ENCODE data around the gene HS6ST1.
"Not testable (repeated sequence)": the region's sequence is repeated elsewhere in the genome, so short reads cannot be mapped to it uniquely, and the experiment has no call there.

HS6ST1 gene

GRCh38 chr2:128259585-128259984 lies 59.1 kb downstream of the HS6ST1 start:
- H3K4ac ChIP-seq (ENCODE audit: low read depth in 1 of 2, low read length in 2 of 2), result no peak overlapping the region
- H2BK15ac ChIP-seq (ENCODE audit: low read depth, poor library complexity, severe bottlenecking), result no peak overlapping the region
- H2BK12ac ChIP-seq (ENCODE audit: low read length in 2 of 2), result no peak overlapping the region
- no peaks in the 10 kb centered on the region for H3K36me3 ChIP-seq (ENCODE audit: control insufficient read depth in 1 of 2, insufficient read depth in 2 of 2, low read depth in 1 of 2, low read length in 2 of 2)
- H2BK120ac ChIP-seq (ENCODE audit: low read depth, low read length), result no peak overlapping the region
- no peaks in the 10 kb centered on the region for H3K9me3 ChIP-seq (ENCODE audit: control insufficient read depth, low read length)
- H3K14ac ChIP-seq (ENCODE audit: low read length in 2 of 2), result no peak overlapping the region
- H4K91ac ChIP-seq (ENCODE audit: low read length), result no peak overlapping the region
- peaks cover 2% of the 10 kb centered on the region for H3K79me1 ChIP-seq (replicated peaks; ENCODE audit: low read length, poor library complexity, severe bottlenecking)
- no peak overlapping the region for H3K4me2 ChIP-seq (ENCODE audit: low read length, poor library complexity, severe bottlenecking)
- H3K18ac ChIP-seq (ENCODE audit: low read depth in 1 of 2, low read length in 2 of 2), result no peak overlapping the region
- H4K8ac ChIP-seq (ENCODE audit: low read length), result no peak overlapping the region
- H3K9ac ChIP-seq (ENCODE audit: low read length), result no peak overlapping the region
- no peak overlapping the region for H3K27ac ChIP-seq (ENCODE audit: low read length, poor library complexity, severe bottlenecking)
- H3K27me3 ChIP-seq (ENCODE audit: control insufficient read depth in 1 of 2, insufficient read depth in 1 of 2, low read length in 2 of 2), result no peaks in the 10 kb centered on the region
- H3K4me3 ChIP-seq (ENCODE audit: insufficient read depth in 1 of 2, low read depth in 1 of 2, low read length in 2 of 2), result no peak overlapping the region
- H3K4me1 ChIP-seq (ENCODE audit: control insufficient read depth, insufficient read depth, low read depth, low read length), result peaks cover 17% of the 10 kb centered on the region
- no peak overlapping the region for H3K23ac ChIP-seq (ENCODE audit: low read length in 2 of 2)
- no peak for DNase-seq
- H2AFZ ChIP-seq (ENCODE audit: low read depth, low read length), result no peak overlapping the region
- H2AK5ac ChIP-seq (ENCODE audit: low read length, severe bottlenecking), result no peak overlapping the region
- H2BK5ac ChIP-seq (ENCODE audit: low read depth, low read length, poor library complexity, severe bottlenecking), result no peak overlapping the region
- WGBS, result 92% methylated on average over 4 of the region's 5 CpGs

GRCh38 chr2:128258218-128258617 lies 60.5 kb downstream of the HS6ST1 start:
- Histone ChIP-seq H3K14ac (ENCODE audit: low read length in 2 of 2) (no peak overlapping the region), H2BK12ac (ENCODE audit: low read length in 2 of 2) (no peak overlapping the region), H2BK120ac (ENCODE audit: low read depth, low read length) (no peak overlapping the region), H3K79me1 (replicated peaks; ENCODE audit: low read length, poor library complexity, severe bottlenecking) (peaks cover 2% of the 10 kb centered on the region), H3K23ac (ENCODE audit: low read length in 2 of 2) (no peak overlapping the region), H3K36me3 (ENCODE audit: control insufficient read depth in 1 of 2, insufficient read depth in 2 of 2, low read depth in 1 of 2, low read length in 2 of 2) (no peaks in the 10 kb centered on the region), H3K4me3 (ENCODE audit: insufficient read depth in 1 of 2, low read depth in 1 of 2, low read length in 2 of 2) (no peak overlapping the region), H3K27me3 (ENCODE audit: control insufficient read depth in 1 of 2, insufficient read depth in 1 of 2, low read length in 2 of 2) (no peaks in the 10 kb centered on the region), H3K27ac (ENCODE audit: low read length, poor library complexity, severe bottlenecking) (no peak overlapping the region), H4K8ac (ENCODE audit: low read length) (no peak overlapping the region), H3K4me1 (ENCODE audit: control insufficient read depth, insufficient read depth, low read depth, low read length) (peaks cover 17% of the 10 kb centered on the region), H3K9me3 (ENCODE audit: control insufficient read depth, low read length) (no peaks in the 10 kb centered on the region), H2AK5ac (ENCODE audit: low read length, severe bottlenecking) (no peak overlapping the region), H2BK15ac (ENCODE audit: low read depth, poor library complexity, severe bottlenecking) (no peak overlapping the region), H3K4ac (ENCODE audit: low read depth in 1 of 2, low read length in 2 of 2) (no peak overlapping the region), H2BK5ac (ENCODE audit: low read depth, low read length, poor library complexity, severe bottlenecking) (no peak overlapping the region), H3K4me2 (ENCODE audit: low read length, poor library complexity, severe bottlenecking) (no peak overlapping the region), H4K91ac (ENCODE audit: low read length) (no peak overlapping the region), H3K18ac (ENCODE audit: low read depth in 1 of 2, low read length in 2 of 2) (no peak overlapping the region), H3K9ac (ENCODE audit: low read length) (no peak overlapping the region), H2AFZ (ENCODE audit: low read depth, low read length) (no peak overlapping the region)
- 91% methylated on average over 6 of the region's 6 CpGs for WGBS
- no peak for DNase-seq

GRCh38 chr2:128252501-128252900 lies 66.2 kb downstream of the HS6ST1 start:
- Histone ChIP-seq H2AFZ (ENCODE audit: low read depth, low read length) (no peak overlapping the region), H3K9ac (ENCODE audit: low read length) (no peak overlapping the region), H4K8ac (ENCODE audit: low read length) (no peak overlapping the region), H3K18ac (ENCODE audit: low read depth in 1 of 2, low read length in 2 of 2) (no peak overlapping the region), H3K27me3 (ENCODE audit: control insufficient read depth in 1 of 2, insufficient read depth in 1 of 2, low read length in 2 of 2) (no peaks in the 10 kb centered on the region), H3K4ac (ENCODE audit: low read depth in 1 of 2, low read length in 2 of 2) (no peak overlapping the region), H3K27ac (ENCODE audit: low read length, poor library complexity, severe bottlenecking) (no peak overlapping the region), H3K9me3 (ENCODE audit: control insufficient read depth, low read length) (no peaks in the 10 kb centered on the region), H3K4me3 (ENCODE audit: insufficient read depth in 1 of 2, low read depth in 1 of 2, low read length in 2 of 2) (no peak overlapping the region), H4K91ac (ENCODE audit: low read length) (no peak overlapping the region), H3K4me1 (ENCODE audit: control insufficient read depth, insufficient read depth, low read depth, low read length) (no peaks in the 10 kb centered on the region), H3K36me3 (ENCODE audit: control insufficient read depth in 1 of 2, insufficient read depth in 2 of 2, low read depth in 1 of 2, low read length in 2 of 2) (no peaks in the 10 kb centered on the region), H2BK120ac (ENCODE audit: low read depth, low read length) (no peak overlapping the region), H2BK15ac (ENCODE audit: low read depth, poor library complexity, severe bottlenecking) (no peak overlapping the region), H3K79me1 (replicated peaks; ENCODE audit: low read length, poor library complexity, severe bottlenecking) (no peaks in the 10 kb centered on the region), H2BK12ac (ENCODE audit: low read length in 2 of 2) (no peak overlapping the region), H2AK5ac (ENCODE audit: low read length, severe bottlenecking) (no peak overlapping the region), H3K14ac (ENCODE audit: low read length in 2 of 2) (no peak overlapping the region), H3K4me2 (ENCODE audit: low read length, poor library complexity, severe bottlenecking) (no peak overlapping the region), H2BK5ac (ENCODE audit: low read depth, low read length, poor library complexity, severe bottlenecking) (no peak overlapping the region), H3K23ac (ENCODE audit: low read length in 2 of 2) (no peak overlapping the region)
- DNase-seq, result no peak
- WGBS, result 90% methylated on average over 6 of the region's 6 CpGs

- 97% methylated on average over 6 of the region's 6 CpGs for WGBS
Observed at GRCh38 chr2:128252086-128252485, 66.6 kb downstream of the HS6ST1 start.

More at GRCh38 chr2:128252086-128252485, 66.6 kb downstream of the HS6ST1 start:
- H3K9me3 ChIP-seq (ENCODE audit: control insufficient read depth, low read length); H3K4me3 ChIP-seq (ENCODE audit: insufficient read depth in 1 of 2, low read depth in 1 of 2, low read length in 2 of 2); H3K27ac ChIP-seq (ENCODE audit: low read length, poor library complexity, severe bottlenecking); H3K4ac ChIP-seq (ENCODE audit: low read depth in 1 of 2, low read length in 2 of 2); H2AK5ac ChIP-seq (ENCODE audit: low read length, severe bottlenecking); H2BK5ac ChIP-seq (ENCODE audit: low read depth, low read length, poor library complexity, severe bottlenecking); H3K18ac ChIP-seq (ENCODE audit: low read depth in 1 of 2, low read length in 2 of 2); H2BK15ac ChIP-seq (ENCODE audit: low read depth, poor library complexity, severe bottlenecking); H4K8ac ChIP-seq (ENCODE audit: low read length); H2AFZ ChIP-seq (ENCODE audit: low read depth, low read length); H2BK120ac ChIP-seq (ENCODE audit: low read depth, low read length); H4K91ac ChIP-seq (ENCODE audit: low read length); H3K36me3 ChIP-seq (ENCODE audit: control insufficient read depth in 1 of 2, insufficient read depth in 2 of 2, low read depth in 1 of 2, low read length in 2 of 2); H3K4me2 ChIP-seq (ENCODE audit: low read length, poor library complexity, severe bottlenecking); H3K27me3 ChIP-seq (ENCODE audit: control insufficient read depth in 1 of 2, insufficient read depth in 1 of 2, low read length in 2 of 2); H3K79me1 ChIP-seq (replicated peaks; ENCODE audit: low read length, poor library complexity, severe bottlenecking); DNase-seq; H2BK12ac ChIP-seq (ENCODE audit: low read length in 2 of 2); H3K23ac ChIP-seq (ENCODE audit: low read length in 2 of 2); H3K14ac ChIP-seq (ENCODE audit: low read length in 2 of 2); H3K4me1 ChIP-seq (ENCODE audit: control insufficient read depth, insufficient read depth, low read depth, low read length); H3K9ac ChIP-seq (ENCODE audit: low read length): not testable (repeated sequence)
